Measurements from ENCODE around the gene MYZAP. TPM values are rescaled to one million over a fixed set of nuclear protein-coding genes. Genes with fewer than 3 reads are reported as not detected.

Gene MYZAP
- polyA plus RNA-seq, 1 of the 3 experiments (the other 2 are of a cell fraction): 0.07 TPM

DNA sequence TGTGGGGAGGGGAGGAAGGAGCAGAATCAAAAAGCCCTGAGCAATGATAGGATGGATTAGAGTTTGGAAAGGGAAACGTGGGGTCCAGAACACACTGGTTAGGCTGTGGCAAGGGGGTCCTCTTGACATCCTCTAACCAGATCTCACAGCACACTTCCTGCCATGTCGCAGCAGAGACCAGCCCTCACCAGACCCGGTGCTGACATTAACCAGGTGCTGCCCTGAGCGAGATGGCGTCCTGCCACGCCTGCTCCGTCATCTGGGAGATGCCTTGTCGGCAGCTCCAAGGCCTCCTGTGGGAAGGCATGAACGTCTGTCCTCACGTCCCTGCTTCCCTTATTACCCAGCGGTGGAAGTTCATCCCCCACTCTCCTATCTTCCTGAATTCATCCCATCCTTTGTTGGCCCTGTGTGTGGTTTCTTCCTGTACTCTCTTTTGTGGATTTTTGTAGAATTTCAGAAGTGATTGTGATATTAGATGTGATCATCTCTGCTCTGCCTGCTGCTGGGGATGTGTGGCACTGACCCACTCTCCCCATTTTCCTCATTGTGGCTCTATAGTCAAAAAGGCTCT lies 29.4 kb upstream of the MYZAP start:
- 57% methylated on average over 11 of the region's 11 CpGs for WGBS (ENCODE audit: low lambda C conversion rate)
- DNase-seq: peak; percentile 55

DNA sequence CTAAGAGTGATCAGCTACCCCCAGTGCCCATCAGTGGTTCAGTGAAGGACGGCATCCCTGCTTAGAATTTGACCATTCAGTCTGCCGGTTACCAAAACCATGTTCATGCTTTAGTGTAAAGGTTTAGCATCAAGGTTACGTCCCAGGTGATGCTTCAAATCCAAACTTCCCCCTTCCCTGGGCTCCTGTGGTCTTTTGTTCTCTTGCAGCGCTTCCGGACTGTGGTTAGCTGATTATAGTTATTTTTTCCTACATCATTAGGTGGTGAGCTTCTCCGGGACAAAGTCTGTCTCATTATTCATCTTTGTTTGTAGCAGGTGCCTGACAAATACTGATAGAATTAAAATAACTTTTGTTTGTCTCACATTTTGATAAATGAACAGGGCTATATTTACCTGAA lies 28.3 kb upstream of the MYZAP start:
- Histone ChIP-seq H3K27ac (ENCODE audit: low read depth in 2 of 2, low read length in 1 of 2) (no peak overlapping the region), H3K79me2 (ENCODE audit: insufficient read depth) (no peaks in the 10 kb centered on the region), H3K4me1 (ENCODE audit: control insufficient read depth in 1 of 2, insufficient read depth in 2 of 2, low read depth in 1 of 2, low read length in 1 of 2) (peaks cover 0 to 12% of the 10 kb centered on the region in 2 experiments; a peak in 1 of 4 replicates), H3K4me3 (ENCODE audit: low read depth in 2 of 2, low read length in 1 of 2) (no peak overlapping the region), H4K20me1 (ENCODE audit: insufficient read depth) (no peaks in the 10 kb centered on the region), H3F3A (replicated peaks; ENCODE audit: insufficient read depth) (no peaks in the 10 kb centered on the region), H2AFZ (ENCODE audit: low read depth) (no peak overlapping the region), H3K27me3 (ENCODE audit: insufficient read depth) (no peaks in the 10 kb centered on the region), H3K9me2 (no peaks in the 10 kb centered on the region), H3K9me3 (no peaks in the 10 kb centered on the region), H3K4me2 (no peak overlapping the region), H3K36me3 (replicated peaks in 1 of 2; ENCODE audit: control insufficient read depth in 1 of 2, insufficient read depth in 2 of 2, low read length in 1 of 2) (no peaks in the 10 kb centered on the region), H3K9ac (no peak overlapping the region)
- DNase-seq: no peak
- POLR2A ChIA-PET: no interaction called here
- TF ChIP-seq TCF12 (IDR thresholded peaks at IDR 0.05): no peak
- TF ChIP-seq GATA2 (CRISPR knock-in tag; IDR thresholded peaks at IDR 0.05): no peak
- TF ChIP-seq, protein P1, sequence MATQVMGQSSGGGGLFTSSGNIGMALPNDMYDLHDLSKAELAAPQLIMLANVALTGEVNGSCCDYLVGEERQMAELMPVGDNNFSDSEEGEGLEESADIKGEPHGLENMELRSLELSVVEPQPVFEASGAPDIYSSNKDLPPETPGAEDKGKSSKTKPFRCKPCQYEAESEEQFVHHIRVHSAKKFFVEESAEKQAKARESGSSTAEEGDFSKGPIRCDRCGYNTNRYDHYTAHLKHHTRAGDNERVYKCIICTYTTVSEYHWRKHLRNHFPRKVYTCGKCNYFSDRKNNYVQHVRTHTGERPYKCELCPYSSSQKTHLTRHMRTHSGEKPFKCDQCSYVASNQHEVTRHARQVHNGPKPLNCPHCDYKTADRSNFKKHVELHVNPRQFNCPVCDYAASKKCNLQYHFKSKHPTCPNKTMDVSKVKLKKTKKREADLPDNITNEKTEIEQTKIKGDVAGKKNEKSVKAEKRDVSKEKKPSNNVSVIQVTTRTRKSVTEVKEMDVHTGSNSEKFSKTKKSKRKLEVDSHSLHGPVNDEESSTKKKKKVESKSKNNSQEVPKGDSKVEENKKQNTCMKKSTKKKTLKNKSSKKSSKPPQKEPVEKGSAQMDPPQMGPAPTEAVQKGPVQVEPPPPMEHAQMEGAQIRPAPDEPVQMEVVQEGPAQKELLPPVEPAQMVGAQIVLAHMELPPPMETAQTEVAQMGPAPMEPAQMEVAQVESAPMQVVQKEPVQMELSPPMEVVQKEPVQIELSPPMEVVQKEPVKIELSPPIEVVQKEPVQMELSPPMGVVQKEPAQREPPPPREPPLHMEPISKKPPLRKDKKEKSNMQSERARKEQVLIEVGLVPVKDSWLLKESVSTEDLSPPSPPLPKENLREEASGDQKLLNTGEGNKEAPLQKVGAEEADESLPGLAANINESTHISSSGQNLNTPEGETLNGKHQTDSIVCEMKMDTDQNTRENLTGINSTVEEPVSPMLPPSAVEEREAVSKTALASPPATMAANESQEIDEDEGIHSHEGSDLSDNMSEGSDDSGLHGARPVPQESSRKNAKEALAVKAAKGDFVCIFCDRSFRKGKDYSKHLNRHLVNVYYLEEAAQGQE (IDR thresholded peaks at IDR 0.05; ENCODE audit: low read depth, low read length): no peak
- no peak for TF ChIP-seq GABPA (IDR thresholded peaks at IDR 0.05; ENCODE audit: low read depth)
- CTCF ChIA-PET: interaction anchor here (0.7 to 1.5 kb wide), 4 partner anchors 48 to 298 kb away, joined by 3 to 4 read pairs (median 4); no protein-coding TSS in a partner anchor
- 88% methylated on average over 5 of the region's 6 CpGs for WGBS (ENCODE audit: low lambda C conversion rate)

More for the DNA sequence above, 29.4 kb upstream of the MYZAP start:
- Histone ChIP-seq H3K79me2 (ENCODE audit: insufficient read depth) (no peaks in the 10 kb centered on the region), H3K9me2 (no peaks in the 10 kb centered on the region), H3K9ac (no peak overlapping the region), H3K27me3 (ENCODE audit: insufficient read depth) (no peaks in the 10 kb centered on the region), H4K20me1 (ENCODE audit: insufficient read depth) (no peaks in the 10 kb centered on the region), H2AFZ (ENCODE audit: low read depth) (no peak overlapping the region), H3K4me2 (no peak overlapping the region), H3K27ac (ENCODE audit: low read depth in 2 of 2, low read length in 1 of 2) (peak overlapping the region in 1 of 2 experiments; percentile 8; a peak in 2 of 4 replicates), H3K36me3 (replicated peaks in 1 of 2; ENCODE audit: control insufficient read depth in 1 of 2, insufficient read depth in 2 of 2, low read length in 1 of 2) (no peaks in the 10 kb centered on the region), H3K9me3 (no peaks in the 10 kb centered on the region), H3K4me1 (ENCODE audit: control insufficient read depth in 1 of 2, insufficient read depth in 2 of 2, low read depth in 1 of 2, low read length in 1 of 2) (peaks cover 0 to 12% of the 10 kb centered on the region in 2 experiments; a peak in 1 of 4 replicates), H3K4me3 (ENCODE audit: low read depth in 2 of 2, low read length in 1 of 2) (no peak overlapping the region), H3F3A (replicated peaks; ENCODE audit: insufficient read depth) (no peaks in the 10 kb centered on the region)
- POLR2A ChIA-PET: no interaction called here
- TF ChIP-seq CHD2 (IDR thresholded peaks at IDR 0.05; ENCODE audit: low read length, partially characterized antibody): peak; percentile 60
- no peak for TF ChIP-seq NFIC (IDR thresholded peaks at IDR 0.05; ENCODE audit: borderline replicate concordance)
- TF ChIP-seq GATA2 (CRISPR knock-in tag; IDR thresholded peaks at IDR 0.05): peak; percentile 16; the same call in 1 of the 2 replicates
- no peak for TF ChIP-seq ELF1 (IDR thresholded peaks at IDR 0.05)
- peak; percentile 34; the same call in 1 of the 2 replicates for TF ChIP-seq RCOR1 (IDR thresholded peaks at IDR 0.05; ENCODE audit: low read length)
- TF ChIP-seq, protein P2, sequence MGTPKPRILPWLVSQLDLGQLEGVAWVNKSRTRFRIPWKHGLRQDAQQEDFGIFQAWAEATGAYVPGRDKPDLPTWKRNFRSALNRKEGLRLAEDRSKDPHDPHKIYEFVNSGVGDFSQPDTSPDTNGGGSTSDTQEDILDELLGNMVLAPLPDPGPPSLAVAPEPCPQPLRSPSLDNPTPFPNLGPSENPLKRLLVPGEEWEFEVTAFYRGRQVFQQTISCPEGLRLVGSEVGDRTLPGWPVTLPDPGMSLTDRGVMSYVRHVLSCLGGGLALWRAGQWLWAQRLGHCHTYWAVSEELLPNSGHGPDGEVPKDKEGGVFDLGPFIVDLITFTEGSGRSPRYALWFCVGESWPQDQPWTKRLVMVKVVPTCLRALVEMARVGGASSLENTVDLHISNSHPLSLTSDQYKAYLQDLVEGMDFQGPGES (IDR thresholded peaks at IDR 0.05; ENCODE audit: low read depth, low read length): no peak
- TF ChIP-seq JUND (IDR thresholded peaks at IDR 0.05): no peak
- peak; percentile 50; the same call in 1 of the 2 replicates for TF ChIP-seq MXI1 (IDR thresholded peaks at IDR 0.05; ENCODE audit: low read depth, low read length)
- no peak; the same call in 1 of the 2 replicates for TF ChIP-seq RAD21 (IDR thresholded peaks at IDR 0.05; ENCODE audit: low read length)
- TF ChIP-seq EP300 (IDR thresholded peaks at IDR 0.05; ENCODE audit: borderline replicate concordance in 1 of 2, low read depth in 1 of 2, low read length in 1 of 2): peak in 1 of 2 experiments; percentile 77; a peak in 1 of 4 replicates
- no peak for TF ChIP-seq TAF1 (IDR thresholded peaks at IDR 0.05; ENCODE audit: borderline replicate concordance, low read depth, low read length)
- TF ChIP-seq TEAD4 (IDR thresholded peaks at IDR 0.05; ENCODE audit: borderline replicate concordance, insufficient read depth): no peak
- TF ChIP-seq SIN3A (IDR thresholded peaks at IDR 0.05; ENCODE audit: borderline replicate concordance, low read depth, low read length): no peak
- CTCF ChIA-PET: interaction anchor here (1.0 to 12.5 kb wide), 10 partner anchors 11 to 509 kb away, joined by 3 to 145 read pairs (median 4); no protein-coding TSS in a partner anchor

All from SK-N-SH (cell line).